GM12872 (cell line): ENCODE results near the gene SCNN1A.

Experiments used
- CTCF ChIP-seq: IDR thresholded peaks from 3 replicates; pipeline ENCODE4 v1.5.1; 2011; ENCODE audit warnings: low read depth, mild to moderate bottlenecking, low read length, moderate library complexity; ENCODE audit not compliant: insufficient read depth

SCNN1A gene

DNA sequence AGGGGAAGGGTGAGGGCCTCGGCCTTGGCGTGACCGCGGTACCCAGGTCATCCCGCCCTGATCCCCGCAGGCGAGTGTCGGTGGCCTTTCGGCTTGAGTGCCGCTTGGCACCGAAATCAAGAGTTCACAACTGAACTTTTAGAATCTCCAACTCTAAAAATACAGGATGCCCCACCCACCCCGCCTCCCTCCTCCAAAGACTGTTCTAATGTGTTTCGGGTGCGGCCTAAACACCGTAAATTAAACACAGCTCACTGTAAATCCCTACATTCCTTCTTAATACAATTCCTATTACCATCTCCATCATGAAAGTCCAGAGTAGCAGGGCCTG lies 11.4 kb downstream of the SCNN1A start:
- TF ChIP-seq CTCF, result no peak

DNA sequence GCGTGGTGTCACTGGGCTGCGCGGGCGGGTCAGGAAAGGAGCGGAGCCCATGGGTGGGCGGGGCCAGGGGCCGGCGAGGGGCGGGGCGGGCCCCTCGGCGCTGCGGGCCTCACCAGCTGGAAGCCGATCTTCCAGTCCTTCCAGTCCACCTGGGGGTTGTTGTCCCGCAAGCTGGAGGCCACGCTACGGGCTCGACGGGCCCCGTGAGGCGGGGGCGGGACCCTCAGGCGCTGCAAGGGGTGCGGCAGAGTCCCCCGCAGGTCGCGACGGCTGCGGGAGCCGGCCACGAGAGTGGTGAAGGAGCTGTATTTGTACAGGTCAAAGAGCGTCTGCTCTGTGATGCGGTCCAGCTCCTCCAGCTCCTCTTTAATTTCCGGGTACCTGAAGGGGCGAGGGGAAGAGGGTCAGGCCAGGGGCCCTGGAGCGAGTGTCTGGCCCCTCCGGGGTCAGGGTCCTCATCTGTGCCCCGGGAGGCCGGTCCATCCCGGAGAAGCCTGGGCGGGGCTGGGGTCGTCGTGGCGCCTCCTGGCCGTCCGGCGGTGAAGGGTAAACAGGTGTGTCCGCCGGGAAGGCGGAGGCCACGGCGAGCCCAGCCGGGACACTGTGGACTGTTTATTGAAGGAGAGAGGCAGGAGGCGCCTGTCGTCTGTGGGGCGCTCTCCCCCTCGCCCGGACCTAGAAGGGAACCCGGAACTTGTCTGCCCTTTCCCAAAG lies 11.9 kb downstream of the SCNN1A start:
- TF ChIP-seq CTCF, result no peak

DNA sequence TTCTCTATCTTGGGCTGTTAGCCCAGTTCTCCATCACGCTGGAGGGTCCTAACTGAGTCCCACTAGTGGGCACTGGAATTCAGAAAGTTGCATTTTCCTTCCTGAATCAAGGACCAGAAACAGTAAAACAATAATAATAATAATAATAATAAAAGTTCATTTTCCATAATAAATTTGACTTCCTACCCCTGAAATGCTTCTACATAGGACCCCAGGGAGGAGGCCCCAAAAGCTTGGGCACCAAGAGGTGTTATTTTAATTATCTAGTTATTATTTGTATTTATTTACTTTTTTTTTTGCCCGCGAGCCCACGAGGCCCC lies 12.4 kb downstream of the SCNN1A start:
- TF ChIP-seq CTCF, result no peak

- TF ChIP-seq CTCF, result no peak
These were observed 13.0 kb downstream of the SCNN1A start for GRCh38 chr12:6362403-6362802.

GRCh38 chr12:6361834-6362233 lies 13.5 kb downstream of the SCNN1A start:
- no peak for TF ChIP-seq CTCF

DNA sequence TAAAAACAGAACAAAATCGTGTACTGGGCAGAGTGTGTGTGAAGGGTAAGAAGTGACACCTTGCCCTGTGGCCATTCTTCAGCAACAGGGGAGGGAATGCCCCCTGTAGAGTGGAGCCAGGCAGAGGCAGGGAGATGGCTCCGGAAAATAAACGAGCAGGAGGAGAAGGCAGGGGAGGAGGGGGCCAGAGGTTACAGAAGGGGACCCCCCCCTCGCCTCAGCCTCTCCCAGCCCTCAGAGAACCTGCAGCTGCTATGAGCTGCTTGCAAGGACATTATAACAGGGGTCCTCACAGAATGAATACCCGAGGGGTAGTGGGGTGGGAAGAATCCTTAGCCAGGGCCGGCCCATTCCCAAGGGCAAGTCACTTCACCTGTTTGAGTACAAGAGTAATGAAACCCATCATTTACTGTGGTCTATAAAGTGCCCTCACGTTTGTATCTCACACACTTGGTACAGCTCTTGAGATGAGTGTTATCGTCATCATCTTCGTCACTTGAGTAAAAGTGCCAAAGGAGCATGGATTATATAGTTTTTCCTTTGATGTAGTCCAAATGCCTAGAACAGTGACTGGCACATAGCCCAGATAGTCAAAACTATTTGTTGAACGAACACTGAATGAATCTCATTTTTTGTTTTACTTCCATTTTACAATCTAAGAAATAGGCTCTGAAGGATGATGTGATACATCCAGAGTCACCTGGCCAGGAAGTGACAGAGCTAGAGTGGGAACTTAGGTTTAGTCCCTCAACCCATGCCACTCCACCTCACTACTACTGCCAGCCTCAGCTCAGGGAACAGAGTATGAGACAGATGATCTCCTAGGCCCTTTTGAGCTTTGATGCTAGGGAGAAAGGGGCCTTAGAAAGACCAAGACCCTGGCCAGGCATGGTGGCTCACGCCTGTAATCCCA lies 14.5 kb downstream of the SCNN1A start:
- no peak for TF ChIP-seq CTCF

DNA sequence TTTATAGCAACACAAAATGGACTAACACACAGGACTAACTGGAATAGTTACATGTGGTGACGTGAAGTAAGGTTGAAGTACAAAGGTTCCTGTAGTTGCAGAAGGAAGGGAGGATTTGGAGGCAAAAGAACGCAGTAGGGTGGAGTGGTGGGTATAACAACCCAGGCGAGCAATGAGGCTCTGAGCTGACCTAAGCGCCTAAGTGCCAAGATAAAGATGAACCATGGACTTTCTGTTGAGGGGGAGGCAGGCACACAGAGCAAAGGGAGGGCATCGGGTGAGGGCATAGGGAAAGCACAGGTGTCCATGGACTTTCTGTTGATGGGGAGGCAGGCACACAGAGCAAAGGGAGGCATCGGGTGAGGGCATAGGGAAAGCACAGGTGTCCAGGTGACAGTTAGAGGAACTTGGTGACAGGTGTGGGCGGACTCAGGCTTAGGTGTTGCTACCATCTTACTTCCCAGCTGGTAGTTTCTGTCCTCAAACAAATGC lies 15.2 kb downstream of the SCNN1A start:
- TF ChIP-seq CTCF, result no peak
